ENCODE data around the gene PPM1N. TPM values are rescaled to one million over a fixed set of nuclear protein-coding genes. Genes with fewer than 3 reads are reported as not detected.

The PPM1N gene
- total RNA-seq, 1 experiment from 2014 or later, result 5.2 TPM

DNA sequence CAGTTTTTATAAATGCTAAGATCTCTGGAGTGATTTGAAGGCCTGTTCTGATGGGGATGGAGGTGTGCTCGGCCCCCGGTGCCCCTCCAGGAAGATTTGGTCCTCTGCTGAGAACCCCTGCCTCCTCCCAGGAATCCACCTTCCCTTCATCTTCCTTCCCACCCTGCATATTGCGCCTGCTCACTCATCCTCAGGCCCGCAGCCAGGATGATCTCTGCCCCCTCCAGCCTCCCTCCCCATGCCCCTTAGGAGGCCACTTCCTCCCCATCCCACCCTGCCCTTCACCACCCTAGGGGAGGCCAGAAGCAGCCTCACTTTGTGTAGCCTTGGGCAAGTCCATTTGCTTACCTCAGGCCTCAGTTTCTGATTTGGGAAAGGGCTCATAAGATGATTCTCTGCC lies 28.7 kb downstream of the PPM1N start:
- Histone ChIP-seq H3K4me2 (ENCODE audit: low read length) (no peak overlapping the region), H3K27ac (ENCODE audit: low read depth, low read length) (no peak overlapping the region), H3K9ac (ENCODE audit: low read length) (no peak overlapping the region), H2AFZ (ENCODE audit: low read depth, low read length, poor library complexity, severe bottlenecking) (no peak overlapping the region), H3K27me3 (ENCODE audit: insufficient read depth, low read length) (no peaks in the 10 kb centered on the region), H3K4me3 (replicated peaks in 1 of 2; ENCODE audit: low read depth in 1 of 2, low read length in 2 of 2) (no peak overlapping the region), H3K36me3 (ENCODE audit: control insufficient read depth in 1 of 2, insufficient read depth in 2 of 2, low read length in 2 of 2) (peaks cover 23 to 26% of the 10 kb centered on the region in 2 experiments), H4K20me1 (ENCODE audit: insufficient read depth) (no peaks in the 10 kb centered on the region), H3K4me1 (ENCODE audit: control insufficient read depth in 1 of 2, insufficient read depth in 2 of 2, low read length in 2 of 2) (peaks cover 23 to 45% of the 10 kb centered on the region in 2 experiments; a peak in 3 of 4 replicates), H3K9me2 (ENCODE audit: insufficient read depth) (no peaks in the 10 kb centered on the region), H3K79me2 (ENCODE audit: insufficient read depth, low read length) (no peaks in the 10 kb centered on the region; the same call in 1 of the 2 replicates), H3K9me3 (ENCODE audit: control insufficient read depth in 1 of 2, insufficient read depth in 1 of 2, low read depth in 1 of 2, low read length in 2 of 2) (no peaks in the 10 kb centered on the region)
- DNase-seq (ENCODE audit: low read depth, low spot score) (no peak), ATAC-seq (no peak)
- no TSS peak for BruUV-seq (replicated peaks)
- TF ChIP-seq, protein P1, sequence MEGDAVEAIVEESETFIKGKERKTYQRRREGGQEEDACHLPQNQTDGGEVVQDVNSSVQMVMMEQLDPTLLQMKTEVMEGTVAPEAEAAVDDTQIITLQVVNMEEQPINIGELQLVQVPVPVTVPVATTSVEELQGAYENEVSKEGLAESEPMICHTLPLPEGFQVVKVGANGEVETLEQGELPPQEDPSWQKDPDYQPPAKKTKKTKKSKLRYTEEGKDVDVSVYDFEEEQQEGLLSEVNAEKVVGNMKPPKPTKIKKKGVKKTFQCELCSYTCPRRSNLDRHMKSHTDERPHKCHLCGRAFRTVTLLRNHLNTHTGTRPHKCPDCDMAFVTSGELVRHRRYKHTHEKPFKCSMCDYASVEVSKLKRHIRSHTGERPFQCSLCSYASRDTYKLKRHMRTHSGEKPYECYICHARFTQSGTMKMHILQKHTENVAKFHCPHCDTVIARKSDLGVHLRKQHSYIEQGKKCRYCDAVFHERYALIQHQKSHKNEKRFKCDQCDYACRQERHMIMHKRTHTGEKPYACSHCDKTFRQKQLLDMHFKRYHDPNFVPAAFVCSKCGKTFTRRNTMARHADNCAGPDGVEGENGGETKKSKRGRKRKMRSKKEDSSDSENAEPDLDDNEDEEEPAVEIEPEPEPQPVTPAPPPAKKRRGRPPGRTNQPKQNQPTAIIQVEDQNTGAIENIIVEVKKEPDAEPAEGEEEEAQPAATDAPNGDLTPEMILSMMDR (IDR thresholded peaks at IDR 0.05 in 2 of 3, conservative IDR thresholded peaks at IDR 0.05 in 1 of 3; ENCODE audit: borderline replicate concordance in 1 of 3, insufficient read depth in 1 of 3, low read depth in 2 of 3, low read length in 2 of 3), result no peak
- TF ChIP-seq JUND (IDR thresholded peaks at IDR 0.05), result no peak
- 0 out of 2 replicates have a peak, but pooled peaks have one; percentile 10 for TF ChIP-seq POLR2AphosphoS5 (IDR thresholded peaks at IDR 0.05; ENCODE audit: low read depth, low read length)
- intact Hi-C loops (cut with micrococcal nuclease), result no loop called here
- ChIA-PET POLR2A (interaction anchor here (0.6 to 1.1 kb wide), 2 partner anchors 11 to 31 kb away, joined by 3 to 4 read pairs; no protein-coding TSS in a partner anchor), CTCF (interaction anchor here (0.9 to 1.4 kb wide), 2 partner anchors 12 to 32 kb away, joined by 3 to 5 read pairs; no protein-coding TSS in a partner anchor), RAD21 (ENCODE audit: low non-redundant PET in 1 of 2, low total read pairs in 2 of 2, uncharacterized antibody in 2 of 2, unreplicated experiment in 2 of 2) (no interaction called here)

DNA sequence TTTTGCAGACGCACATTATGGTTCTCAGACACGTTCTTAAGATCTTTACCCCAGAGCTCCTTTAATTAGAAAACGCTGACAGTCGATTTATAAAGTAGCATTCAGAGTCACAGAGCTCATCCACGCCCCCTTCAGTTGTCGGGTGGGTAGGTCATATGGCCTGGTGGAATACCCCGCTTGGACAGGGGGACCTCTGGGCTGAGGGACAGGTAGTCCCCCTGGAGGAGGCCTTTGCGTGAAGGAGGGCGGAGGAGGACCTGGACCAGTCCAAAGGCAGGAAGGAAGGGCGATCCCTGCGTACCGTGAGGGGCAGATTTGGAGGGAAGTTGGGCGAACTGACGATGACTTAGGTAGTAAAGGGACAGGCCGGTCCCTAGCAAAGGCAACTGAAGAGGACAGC lies 29.5 kb downstream of the PPM1N start:
- RAD21 ChIA-PET (ENCODE audit: low non-redundant PET in 1 of 2, low total read pairs in 2 of 2, uncharacterized antibody in 2 of 2, unreplicated experiment in 2 of 2), result no interaction called here
- ATAC-seq (no peak), DNase-seq (ENCODE audit: low read depth, low spot score) (no peak)
- H3K9ac ChIP-seq (ENCODE audit: low read length), result no peak overlapping the region
- H3K36me3 ChIP-seq (ENCODE audit: control insufficient read depth in 1 of 2, insufficient read depth in 2 of 2, low read length in 2 of 2), result peaks cover 23 to 26% of the 10 kb centered on the region in 2 experiments
- H3K9me3 ChIP-seq (ENCODE audit: control insufficient read depth in 1 of 2, insufficient read depth in 1 of 2, low read depth in 1 of 2, low read length in 2 of 2), result no peaks in the 10 kb centered on the region
- POLR2A ChIA-PET, result interaction anchor here (1.1 kb wide), 1 partner anchor 31 kb away, joined by 4 read pairs; no protein-coding TSS in a partner anchor
- intact Hi-C loops (cut with micrococcal nuclease), result no loop called here
- H3K9me2 ChIP-seq (ENCODE audit: insufficient read depth), result no peaks in the 10 kb centered on the region
- peaks cover 22 to 38% of the 10 kb centered on the region in 2 experiments; a peak in 3 of 4 replicates for H3K4me1 ChIP-seq (ENCODE audit: control insufficient read depth in 1 of 2, insufficient read depth in 2 of 2, low read length in 2 of 2)
- H3K4me3 ChIP-seq (replicated peaks in 1 of 2; ENCODE audit: low read depth in 1 of 2, low read length in 2 of 2), result no peak overlapping the region
- no peaks in the 10 kb centered on the region for H4K20me1 ChIP-seq (ENCODE audit: insufficient read depth)
- no peaks in the 10 kb centered on the region; the same call in 1 of the 2 replicates for H3K79me2 ChIP-seq (ENCODE audit: insufficient read depth, low read length)
- TF ChIP-seq YY1 (IDR thresholded peaks at IDR 0.05; ENCODE audit: extremely low read depth, insufficient replicate concordance, low read depth, low read length) (no peak), ZFX (IDR thresholded peaks at IDR 0.05) (no peak), CBX3 (IDR thresholded peaks at IDR 0.05; ENCODE audit: low read depth) (no peak), EGR1 (IDR thresholded peaks at IDR 0.05; ENCODE audit: low read depth) (no peak), SP1 (IDR thresholded peaks at IDR 0.05; ENCODE audit: low read depth) (no peak), EZH2phosphoT487 (IDR thresholded peaks at IDR 0.05; ENCODE audit: borderline replicate concordance) (no peak)
- TF ChIP-seq, protein P2, sequence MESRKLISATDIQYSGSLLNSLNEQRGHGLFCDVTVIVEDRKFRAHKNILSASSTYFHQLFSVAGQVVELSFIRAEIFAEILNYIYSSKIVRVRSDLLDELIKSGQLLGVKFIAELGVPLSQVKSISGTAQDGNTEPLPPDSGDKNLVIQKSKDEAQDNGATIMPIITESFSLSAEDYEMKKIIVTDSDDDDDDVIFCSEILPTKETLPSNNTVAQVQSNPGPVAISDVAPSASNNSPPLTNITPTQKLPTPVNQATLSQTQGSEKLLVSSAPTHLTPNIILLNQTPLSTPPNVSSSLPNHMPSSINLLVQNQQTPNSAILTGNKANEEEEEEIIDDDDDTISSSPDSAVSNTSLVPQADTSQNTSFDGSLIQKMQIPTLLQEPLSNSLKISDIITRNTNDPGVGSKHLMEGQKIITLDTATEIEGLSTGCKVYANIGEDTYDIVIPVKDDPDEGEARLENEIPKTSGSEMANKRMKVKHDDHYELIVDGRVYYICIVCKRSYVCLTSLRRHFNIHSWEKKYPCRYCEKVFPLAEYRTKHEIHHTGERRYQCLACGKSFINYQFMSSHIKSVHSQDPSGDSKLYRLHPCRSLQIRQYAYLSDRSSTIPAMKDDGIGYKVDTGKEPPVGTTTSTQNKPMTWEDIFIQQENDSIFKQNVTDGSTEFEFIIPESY (IDR thresholded peaks at IDR 0.05; ENCODE audit: extremely low read depth, insufficient replicate concordance, low read length), result no peak
- TF ChIP-seq, protein P1 (IDR thresholded peaks at IDR 0.05 in 2 of 3, conservative IDR thresholded peaks at IDR 0.05 in 1 of 3; ENCODE audit: borderline replicate concordance in 1 of 3, insufficient read depth in 1 of 3, low read depth in 2 of 3, low read length in 2 of 3), result no peak; a peak in 1 of 6 replicates
- peak overlapping the region; percentile 40 for H3K27ac ChIP-seq (ENCODE audit: low read depth, low read length)
- BruUV-seq (replicated peaks), result TSS peak; percentile 15
- no peaks in the 10 kb centered on the region for H3K27me3 ChIP-seq (ENCODE audit: insufficient read depth, low read length)
- no peak overlapping the region for H2AFZ ChIP-seq (ENCODE audit: low read depth, low read length, poor library complexity, severe bottlenecking)
- CTCF ChIA-PET, result interaction anchor here (0.9 to 1.4 kb wide), 2 partner anchors 12 to 31 kb away, joined by 3 to 5 read pairs; no protein-coding TSS in a partner anchor
- peak overlapping the region; percentile 61 for H3K4me2 ChIP-seq (ENCODE audit: low read length)
